HepG2 (cell line): ENCODE results near the gene MCEE.
"Not testable (repeated sequence)": the region's sequence is repeated elsewhere in the genome, so short reads cannot be mapped to it uniquely, and the experiment has no call there.

Source experiments
- CEBPB ChIP-seq: IDR thresholded peaks from 2 replicates; pipeline ENCODE4 v1.6.1; 2011; ENCODE audit warnings: low read depth, low read length, improper control_type of control experiment, borderline replicate concordance
- NCOA1 ChIP-seq: sonication (generic); formaldehyde crosslinking; IDR thresholded peaks from 2 replicates; pipeline ENCODE4 v1.9.0; 2021; ENCODE audit warnings: missing genetic modification reagents
- NFE2L2 ChIP-seq: fragments of 150-350 bp; IDR thresholded peaks from 2 replicates; pipeline ENCODE4 v1.6.1; 2014; ENCODE audit warnings: low read length
- NFIB ChIP-seq: sonication (generic); formaldehyde crosslinking; IDR thresholded peaks from 2 replicates; pipeline ENCODE4 v1.9.0; 2021; ENCODE audit warnings: missing genetic modification reagents, mild to moderate bottlenecking, borderline replicate concordance
- PRPF4 ChIP-seq: fragments of 200-400 bp; formaldehyde crosslinking; IDR thresholded peaks from 2 replicates; pipeline ENCODE4 v1.6.1; 2016; ENCODE audit warnings: low read length, low read depth; ENCODE audit not compliant: poor library complexity, severe bottlenecking
- SRSF9 ChIP-seq: fragments of 200-400 bp; formaldehyde crosslinking; IDR thresholded peaks from 2 replicates; pipeline ENCODE4 v1.6.1; 2018; ENCODE audit warnings: borderline replicate concordance, mild to moderate bottlenecking, low read depth, low read length; ENCODE audit not compliant: insufficient read depth, poor library complexity, severe bottlenecking
- TARDBP ChIP-seq: sonication (generic); formaldehyde crosslinking; IDR thresholded peaks from 2 replicates; pipeline ENCODE4 v1.8.0; 2022; ENCODE audit warnings: mild to moderate bottlenecking, missing genetic modification reagents
- ZNF563 ChIP-seq: sonication (generic); formaldehyde crosslinking; IDR thresholded peaks from 2 replicates; pipeline ENCODE4 v1.8.0; 2022; ENCODE audit warnings: mild to moderate bottlenecking, moderate library complexity, missing genetic modification reagents
- TF ChIP-seq, protein P1 (sequence below): sonication (generic); formaldehyde crosslinking; IDR thresholded peaks from 2 replicates; pipeline ENCODE4 v1.5.1; 2020; ENCODE audit warnings: mild to moderate bottlenecking, missing genetic modification reagents
- TF ChIP-seq, protein P2 (sequence below): sonication (generic); formaldehyde crosslinking; IDR thresholded peaks from 2 replicates; pipeline ENCODE4 v1.4.0; 2020; ENCODE audit warnings: missing genetic modification reagents
- TF ChIP-seq, protein P3 (sequence below): sonication (generic); formaldehyde crosslinking; IDR thresholded peaks from 2 replicates; pipeline ENCODE4 v1.4.0; 2020; ENCODE audit warnings: missing genetic modification reagents, borderline replicate concordance
- TF ChIP-seq, protein P4 (sequence below), 2 experiments: sonication (generic) in 1 of 2; formaldehyde crosslinking in 1 of 2; IDR thresholded peaks; 2 replicates each; pipeline versions ENCODE4 v1.5.1 to v1.6.1; 2011 to 2020; ENCODE audit warnings: borderline replicate concordance in 1 of 2, low read depth in 1 of 2, low read length in 1 of 2, mild to moderate bottlenecking in 1 of 2, missing genetic modification reagents in 1 of 2, moderate library complexity in 1 of 2

DNA sequence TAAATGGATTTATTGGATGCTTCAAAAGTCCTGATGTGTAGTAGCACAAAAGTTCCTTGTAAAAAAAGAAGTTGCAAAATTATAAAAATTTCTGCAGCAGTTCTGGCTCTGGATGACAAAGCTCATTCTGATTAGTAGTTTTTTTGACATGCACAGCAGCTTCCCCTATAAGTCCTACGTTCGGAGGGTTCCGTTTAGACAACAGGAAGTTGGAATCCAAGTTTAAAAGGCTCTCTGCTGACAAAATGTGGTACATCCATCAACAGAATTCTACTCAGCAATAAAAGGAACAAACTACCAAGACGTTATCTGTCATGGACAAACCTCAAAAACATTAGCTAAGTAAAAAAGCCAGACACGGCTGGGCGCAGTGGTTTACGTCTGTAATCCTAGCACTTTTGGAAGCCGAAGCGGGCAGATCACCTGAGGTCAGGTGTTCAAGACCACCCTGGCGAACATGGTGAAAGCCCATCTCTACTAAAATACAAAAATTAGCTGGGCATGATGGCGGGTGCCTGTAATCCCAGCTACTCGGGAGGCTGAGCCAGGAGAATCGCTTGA lies 46.2 kb downstream of the MCEE start:
- TF ChIP-seq TARDBP; PRPF4; CEBPB; NFIB (CRISPR knock-in tag); SRSF9; NFE2L2; NCOA1 (CRISPR knock-in tag); ZNF563 (CRISPR knock-in tag): not testable (repeated sequence)
- TF ChIP-seq, protein P1, sequence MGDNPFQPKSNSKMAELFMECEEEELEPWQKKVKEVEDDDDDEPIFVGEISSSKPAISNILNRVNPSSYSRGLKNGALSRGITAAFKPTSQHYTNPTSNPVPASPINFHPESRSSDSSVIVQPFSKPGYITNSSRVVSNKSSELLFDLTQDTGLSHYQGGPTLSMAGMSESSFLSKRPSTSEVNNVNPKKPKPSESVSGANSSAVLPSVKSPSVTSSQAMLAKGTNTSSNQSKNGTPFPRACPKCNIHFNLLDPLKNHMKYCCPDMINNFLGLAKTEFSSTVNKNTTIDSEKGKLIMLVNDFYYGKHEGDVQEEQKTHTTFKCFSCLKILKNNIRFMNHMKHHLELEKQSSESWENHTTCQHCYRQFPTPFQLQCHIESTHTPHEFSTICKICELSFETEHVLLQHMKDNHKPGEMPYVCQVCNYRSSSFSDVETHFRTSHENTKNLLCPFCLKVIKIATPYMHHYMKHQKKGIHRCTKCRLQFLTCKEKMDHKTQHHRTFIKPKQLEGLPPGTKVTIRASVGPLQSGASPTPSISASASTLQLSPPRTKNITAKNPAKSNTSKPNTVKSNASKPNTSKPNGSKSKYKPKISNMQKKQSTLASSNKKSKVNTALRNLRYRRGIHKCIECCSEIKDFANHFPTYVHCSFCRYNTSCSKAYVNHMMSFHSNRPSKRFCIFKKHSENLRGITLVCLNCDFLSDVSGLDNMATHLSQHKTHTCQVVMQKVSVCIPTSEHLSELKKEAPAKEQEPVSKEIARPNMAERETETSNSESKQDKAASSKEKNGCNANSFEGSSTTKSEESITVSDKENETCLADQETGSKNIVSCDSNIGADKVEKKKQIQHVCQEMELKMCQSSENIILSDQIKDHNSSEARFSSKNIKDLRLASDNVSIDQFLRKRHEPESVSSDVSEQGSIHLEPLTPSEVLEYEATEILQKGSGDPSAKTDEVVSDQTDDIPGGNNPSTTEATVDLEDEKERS (CRISPR knock-in tag): not testable (repeated sequence)
- TF ChIP-seq, protein P2, sequence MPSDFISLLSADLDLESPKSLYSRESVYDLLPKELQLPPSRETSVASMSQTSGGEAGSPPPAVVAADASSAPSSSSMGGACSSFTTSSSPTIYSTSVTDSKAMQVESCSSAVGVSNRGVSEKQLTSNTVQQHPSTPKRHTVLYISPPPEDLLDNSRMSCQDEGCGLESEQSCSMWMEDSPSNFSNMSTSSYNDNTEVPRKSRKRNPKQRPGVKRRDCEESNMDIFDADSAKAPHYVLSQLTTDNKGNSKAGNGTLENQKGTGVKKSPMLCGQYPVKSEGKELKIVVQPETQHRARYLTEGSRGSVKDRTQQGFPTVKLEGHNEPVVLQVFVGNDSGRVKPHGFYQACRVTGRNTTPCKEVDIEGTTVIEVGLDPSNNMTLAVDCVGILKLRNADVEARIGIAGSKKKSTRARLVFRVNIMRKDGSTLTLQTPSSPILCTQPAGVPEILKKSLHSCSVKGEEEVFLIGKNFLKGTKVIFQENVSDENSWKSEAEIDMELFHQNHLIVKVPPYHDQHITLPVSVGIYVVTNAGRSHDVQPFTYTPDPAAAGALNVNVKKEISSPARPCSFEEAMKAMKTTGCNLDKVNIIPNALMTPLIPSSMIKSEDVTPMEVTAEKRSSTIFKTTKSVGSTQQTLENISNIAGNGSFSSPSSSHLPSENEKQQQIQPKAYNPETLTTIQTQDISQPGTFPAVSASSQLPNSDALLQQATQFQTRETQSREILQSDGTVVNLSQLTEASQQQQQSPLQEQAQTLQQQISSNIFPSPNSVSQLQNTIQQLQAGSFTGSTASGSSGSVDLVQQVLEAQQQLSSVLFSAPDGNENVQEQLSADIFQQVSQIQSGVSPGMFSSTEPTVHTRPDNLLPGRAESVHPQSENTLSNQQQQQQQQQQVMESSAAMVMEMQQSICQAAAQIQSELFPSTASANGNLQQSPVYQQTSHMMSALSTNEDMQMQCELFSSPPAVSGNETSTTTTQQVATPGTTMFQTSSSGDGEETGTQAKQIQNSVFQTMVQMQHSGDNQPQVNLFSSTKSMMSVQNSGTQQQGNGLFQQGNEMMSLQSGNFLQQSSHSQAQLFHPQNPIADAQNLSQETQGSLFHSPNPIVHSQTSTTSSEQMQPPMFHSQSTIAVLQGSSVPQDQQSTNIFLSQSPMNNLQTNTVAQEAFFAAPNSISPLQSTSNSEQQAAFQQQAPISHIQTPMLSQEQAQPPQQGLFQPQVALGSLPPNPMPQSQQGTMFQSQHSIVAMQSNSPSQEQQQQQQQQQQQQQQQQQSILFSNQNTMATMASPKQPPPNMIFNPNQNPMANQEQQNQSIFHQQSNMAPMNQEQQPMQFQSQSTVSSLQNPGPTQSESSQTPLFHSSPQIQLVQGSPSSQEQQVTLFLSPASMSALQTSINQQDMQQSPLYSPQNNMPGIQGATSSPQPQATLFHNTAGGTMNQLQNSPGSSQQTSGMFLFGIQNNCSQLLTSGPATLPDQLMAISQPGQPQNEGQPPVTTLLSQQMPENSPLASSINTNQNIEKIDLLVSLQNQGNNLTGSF (CRISPR knock-in tag): not testable (repeated sequence)
- TF ChIP-seq, protein P3, sequence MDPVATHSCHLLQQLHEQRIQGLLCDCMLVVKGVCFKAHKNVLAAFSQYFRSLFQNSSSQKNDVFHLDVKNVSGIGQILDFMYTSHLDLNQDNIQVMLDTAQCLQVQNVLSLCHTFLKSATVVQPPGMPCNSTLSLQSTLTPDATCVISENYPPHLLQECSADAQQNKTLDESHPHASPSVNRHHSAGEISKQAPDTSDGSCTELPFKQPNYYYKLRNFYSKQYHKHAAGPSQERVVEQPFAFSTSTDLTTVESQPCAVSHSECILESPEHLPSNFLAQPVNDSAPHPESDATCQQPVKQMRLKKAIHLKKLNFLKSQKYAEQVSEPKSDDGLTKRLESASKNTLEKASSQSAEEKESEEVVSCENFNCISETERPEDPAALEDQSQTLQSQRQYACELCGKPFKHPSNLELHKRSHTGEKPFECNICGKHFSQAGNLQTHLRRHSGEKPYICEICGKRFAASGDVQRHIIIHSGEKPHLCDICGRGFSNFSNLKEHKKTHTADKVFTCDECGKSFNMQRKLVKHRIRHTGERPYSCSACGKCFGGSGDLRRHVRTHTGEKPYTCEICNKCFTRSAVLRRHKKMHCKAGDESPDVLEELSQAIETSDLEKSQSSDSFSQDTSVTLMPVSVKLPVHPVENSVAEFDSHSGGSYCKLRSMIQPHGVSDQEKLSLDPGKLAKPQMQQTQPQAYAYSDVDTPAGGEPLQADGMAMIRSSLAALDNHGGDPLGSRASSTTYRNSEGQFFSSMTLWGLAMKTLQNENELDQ (CRISPR knock-in tag): not testable (repeated sequence)
- TF ChIP-seq, protein P4, sequence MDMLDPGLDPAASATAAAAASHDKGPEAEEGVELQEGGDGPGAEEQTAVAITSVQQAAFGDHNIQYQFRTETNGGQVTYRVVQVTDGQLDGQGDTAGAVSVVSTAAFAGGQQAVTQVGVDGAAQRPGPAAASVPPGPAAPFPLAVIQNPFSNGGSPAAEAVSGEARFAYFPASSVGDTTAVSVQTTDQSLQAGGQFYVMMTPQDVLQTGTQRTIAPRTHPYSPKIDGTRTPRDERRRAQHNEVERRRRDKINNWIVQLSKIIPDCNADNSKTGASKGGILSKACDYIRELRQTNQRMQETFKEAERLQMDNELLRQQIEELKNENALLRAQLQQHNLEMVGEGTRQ (IDR thresholded peaks at IDR 0.05; ENCODE audit: low read depth, low read length): not testable (repeated sequence)
- TF ChIP-seq, protein P4 (CRISPR knock-in tag; IDR thresholded peaks at IDR 0.05; ENCODE audit: borderline replicate concordance): not testable (repeated sequence)
